K562 (cell line): Measurements from ENCODE around the gene RPS6KA4.

ENCODE experiments used
- BMI1 ChIP-seq: fragments of 150-350 bp; IDR thresholded peaks from 2 replicates; pipeline ENCODE4 v1.6.1; 2014; ENCODE audit warnings: low read length
- CBX5 ChIP-seq: IDR thresholded peaks from 2 replicates; pipeline ENCODE4 v1.6.1; 2014; ENCODE audit warnings: low read depth, borderline replicate concordance
- FOXJ3 ChIP-seq: sonication (generic); formaldehyde crosslinking; IDR thresholded peaks from 2 replicates; pipeline ENCODE4 v1.4.0; 2020; ENCODE audit warnings: mild to moderate bottlenecking, missing genetic modification reagents
- MEIS2 ChIP-seq: fragments of 450-650 bp; IDR thresholded peaks from 2 replicates; pipeline ENCODE4 v1.6.1; 2014; ENCODE audit warnings: mild to moderate bottlenecking; ENCODE audit not compliant: partially characterized antibody
- MYC ChIP-seq, 2 experiments: fragments of 250-450 bp in 1 of 2; sonication (Bioruptor Pico) in 1 of 2; IDR thresholded peaks; 2 replicates each; pipeline versions ENCODE4 v1.5.1 to v1.6.1; 2012 to 2021; ENCODE audit warnings: low read depth in 2 of 2, borderline replicate concordance in 1 of 2, improper control_type of control experiment in 1 of 2, low read length in 1 of 2, mild to moderate bottlenecking in 1 of 2, moderate library complexity in 1 of 2
- NR2C2 ChIP-seq, 2 experiments: fragments of 200-800 bp in 1 of 2; sonication (Bioruptor generic) in 1 of 2; sonication (generic) in 1 of 2; formaldehyde crosslinking in 1 of 2; IDR thresholded peaks; 2 replicates each; pipeline versions ENCODE4 v1.6.1 to v1.8.0; 2016 to 2022; ENCODE audit warnings: mild to moderate bottlenecking in 1 of 2, missing compliant biosample characterization in 1 of 2, missing genetic modification characterization in 1 of 2, missing genetic modification reagents in 1 of 2
- PCBP2 ChIP-seq: fragments of 200-400 bp; formaldehyde crosslinking; IDR thresholded peaks from 2 replicates; pipeline ENCODE4 v1.6.1; 2018; ENCODE audit warnings: low read length, low read depth, mild to moderate bottlenecking, moderate library complexity; ENCODE audit not compliant: poor library complexity, severe bottlenecking
- SIRT6 ChIP-seq: IDR thresholded peaks from one replicate; pipeline ENCODE4 v1.6.1; 2012; ENCODE audit warnings: low read depth, mild to moderate bottlenecking, control low read depth, inconsistent platforms, low read length, moderate library complexity
- SP1 ChIP-seq: sonication (generic); formaldehyde crosslinking; IDR thresholded peaks from 2 replicates; pipeline ENCODE4 v1.8.1; 2022; ENCODE audit warnings: mild to moderate bottlenecking, missing genetic modification reagents
- TRIM28 ChIP-seq: fragments of 450-650 bp; IDR thresholded peaks from 2 replicates; pipeline ENCODE4 v1.6.1; 2017
- ZNF175 ChIP-seq: fragments of 200-800 bp; sonication (Bioruptor generic); IDR thresholded peaks from 2 replicates; pipeline ENCODE4 v1.6.1; 2016; ENCODE audit warnings: low read depth, mild to moderate bottlenecking, missing genetic modification characterization, missing compliant biosample characterization
- TF ChIP-seq, protein P1 (sequence below), 3 experiments: IDR thresholded peaks in 2 of 3; conservative IDR thresholded peaks in 1 of 3; 2 replicates each; pipeline ENCODE4 v1.5.1; 2011 to 2012; ENCODE audit warnings: low read length in 3 of 3, mild to moderate bottlenecking in 3 of 3, control low read depth in 2 of 3, improper control_type of control experiment in 1 of 3, inconsistent platforms in 1 of 3, low read depth in 1 of 3, mixed read lengths in 1 of 3, moderate library complexity in 1 of 3; ENCODE audit not compliant: insufficient read depth in 2 of 3
- TF ChIP-seq, protein P2 (sequence below), 2 experiments: fragments of 450-650 bp; conservative IDR thresholded peaks; 2 replicates each; pipeline ENCODE4 v1.6.1; 2017; ENCODE audit warnings: mild to moderate bottlenecking in 2 of 2, moderate library complexity in 2 of 2

DNA sequence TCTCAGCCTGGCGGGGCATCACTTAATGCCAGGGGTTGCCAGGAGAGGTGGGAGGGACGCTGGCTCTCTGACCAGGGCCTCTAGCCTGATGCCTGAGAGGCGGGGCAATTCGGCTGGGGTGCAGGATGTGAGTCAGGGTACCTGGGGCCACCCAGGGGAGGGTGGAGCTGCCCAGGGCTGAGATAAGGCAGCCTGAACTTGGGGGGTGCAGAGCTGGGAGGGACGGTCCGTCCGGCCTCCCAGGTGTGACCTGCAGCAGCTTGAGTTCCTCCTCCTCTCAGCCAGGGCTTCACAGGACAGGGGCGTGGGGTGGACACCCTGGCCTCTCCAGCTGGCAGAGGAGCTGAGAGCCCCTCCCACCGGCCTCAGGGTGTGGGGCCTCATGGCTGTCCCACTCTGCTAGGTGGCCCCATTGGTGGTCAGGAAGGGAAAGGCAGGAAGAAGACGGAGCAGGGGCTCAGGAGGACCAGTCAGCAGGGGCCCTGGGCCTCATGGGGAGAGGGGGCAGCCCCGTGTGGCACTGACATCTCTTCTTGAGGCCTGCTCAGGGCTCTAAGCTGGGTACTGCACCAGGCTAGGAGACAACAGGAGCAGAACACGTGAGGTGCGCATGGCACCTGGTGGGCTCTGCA lies 942 bp upstream of the RPS6KA4 start:
- TF ChIP-seq, protein P1, sequence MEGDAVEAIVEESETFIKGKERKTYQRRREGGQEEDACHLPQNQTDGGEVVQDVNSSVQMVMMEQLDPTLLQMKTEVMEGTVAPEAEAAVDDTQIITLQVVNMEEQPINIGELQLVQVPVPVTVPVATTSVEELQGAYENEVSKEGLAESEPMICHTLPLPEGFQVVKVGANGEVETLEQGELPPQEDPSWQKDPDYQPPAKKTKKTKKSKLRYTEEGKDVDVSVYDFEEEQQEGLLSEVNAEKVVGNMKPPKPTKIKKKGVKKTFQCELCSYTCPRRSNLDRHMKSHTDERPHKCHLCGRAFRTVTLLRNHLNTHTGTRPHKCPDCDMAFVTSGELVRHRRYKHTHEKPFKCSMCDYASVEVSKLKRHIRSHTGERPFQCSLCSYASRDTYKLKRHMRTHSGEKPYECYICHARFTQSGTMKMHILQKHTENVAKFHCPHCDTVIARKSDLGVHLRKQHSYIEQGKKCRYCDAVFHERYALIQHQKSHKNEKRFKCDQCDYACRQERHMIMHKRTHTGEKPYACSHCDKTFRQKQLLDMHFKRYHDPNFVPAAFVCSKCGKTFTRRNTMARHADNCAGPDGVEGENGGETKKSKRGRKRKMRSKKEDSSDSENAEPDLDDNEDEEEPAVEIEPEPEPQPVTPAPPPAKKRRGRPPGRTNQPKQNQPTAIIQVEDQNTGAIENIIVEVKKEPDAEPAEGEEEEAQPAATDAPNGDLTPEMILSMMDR (IDR thresholded peaks at IDR 0.05 in 2 of 3, conservative IDR thresholded peaks at IDR 0.05 in 1 of 3; ENCODE audit: insufficient read depth in 2 of 3, low read depth in 1 of 3, low read length in 3 of 3) = no peak
- TF ChIP-seq TRIM28 = no peak
- TF ChIP-seq PCBP2 = no peak
- peak; percentile 14; the same call in 1 of the 2 replicates for TF ChIP-seq NR2C2 (CRISPR knock-in tag; IDR thresholded peaks at IDR 0.05)
- no peak for TF ChIP-seq NR2C2 (tag; IDR thresholded peaks at IDR 0.05)
- TF ChIP-seq ZNF175 (CRISPR knock-in tag) = 0 out of 2 replicates have a peak, but pooled peaks have one; percentile 43
- no peak for TF ChIP-seq BMI1
- no peak for TF ChIP-seq FOXJ3 (CRISPR knock-in tag)
- TF ChIP-seq MEIS2 = no peak
- no peak; the same call in 1 of the 2 replicates for TF ChIP-seq SP1
- no peak for TF ChIP-seq SIRT6
- TF ChIP-seq, protein P2, sequence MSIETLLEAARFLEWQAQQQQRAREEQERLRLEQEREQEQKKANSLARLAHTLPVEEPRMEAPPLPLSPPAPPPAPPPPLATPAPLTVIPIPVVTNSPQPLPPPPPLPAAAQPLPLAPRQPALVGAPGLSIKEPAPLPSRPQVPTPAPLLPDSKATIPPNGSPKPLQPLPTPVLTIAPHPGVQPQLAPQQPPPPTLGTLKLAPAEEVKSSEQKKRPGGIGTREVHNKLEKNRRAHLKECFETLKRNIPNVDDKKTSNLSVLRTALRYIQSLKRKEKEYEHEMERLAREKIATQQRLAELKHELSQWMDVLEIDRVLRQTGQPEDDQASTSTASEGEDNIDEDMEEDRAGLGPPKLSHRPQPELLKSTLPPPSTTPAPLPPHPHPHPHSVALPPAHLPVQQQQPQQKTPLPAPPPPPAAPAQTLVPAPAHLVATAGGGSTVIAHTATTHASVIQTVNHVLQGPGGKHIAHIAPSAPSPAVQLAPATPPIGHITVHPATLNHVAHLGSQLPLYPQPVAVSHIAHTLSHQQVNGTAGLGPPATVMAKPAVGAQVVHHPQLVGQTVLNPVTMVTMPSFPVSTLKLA (conservative IDR thresholded peaks at IDR 0.05) = no peak
- no peak for TF ChIP-seq MYC (IDR thresholded peaks at IDR 0.05; ENCODE audit: low read depth, low read length)
- no peak for TF ChIP-seq MYC (CRISPR knock-in tag; IDR thresholded peaks at IDR 0.05; ENCODE audit: borderline replicate concordance, low read depth)
- TF ChIP-seq CBX5 = no peak
